Smooth muscle cell of bladder (primary cell): ENCODE data around the gene TPSG1. TPM values are rescaled to one million over a fixed set of nuclear protein-coding genes. Genes with fewer than 3 reads are reported as not detected.

Experiments used
- total RNA-seq: library from RNA; depleted of rRNA; stranded (reverse); fragments of >200 nt; gene quantifications from 2 replicates; pipeline ENCODE4 v1.2.3, GENCODE V29; 2014

TPSG1 gene
- total RNA-seq = not detected in 2 replicates

DNA sequence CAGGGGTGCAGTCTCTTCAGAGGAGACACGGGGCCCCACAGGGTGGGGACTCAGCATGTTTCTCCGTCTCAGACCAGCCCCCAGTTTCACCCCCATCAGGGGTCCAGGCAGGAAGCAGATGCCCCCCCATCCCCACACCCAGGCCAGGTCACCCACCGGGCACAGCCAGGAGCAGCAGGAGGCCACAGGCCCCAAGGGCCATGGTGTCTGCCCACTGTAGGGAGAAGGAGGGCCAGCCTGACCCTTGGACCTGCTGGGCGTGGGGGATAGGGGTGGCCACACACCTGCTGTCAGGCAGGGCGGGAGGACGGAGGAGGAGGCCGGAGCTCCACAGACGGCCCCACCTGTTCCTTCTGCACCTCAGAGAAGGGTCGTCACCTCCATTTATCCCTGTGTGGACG lies at the start of gene TPSG1:
Gene TPSG1, minus strand, starts transcription at position 218 of the 401 bp plus-strand sequence. Its CDS starts 16 bp downstream, at position 202.

DNA sequence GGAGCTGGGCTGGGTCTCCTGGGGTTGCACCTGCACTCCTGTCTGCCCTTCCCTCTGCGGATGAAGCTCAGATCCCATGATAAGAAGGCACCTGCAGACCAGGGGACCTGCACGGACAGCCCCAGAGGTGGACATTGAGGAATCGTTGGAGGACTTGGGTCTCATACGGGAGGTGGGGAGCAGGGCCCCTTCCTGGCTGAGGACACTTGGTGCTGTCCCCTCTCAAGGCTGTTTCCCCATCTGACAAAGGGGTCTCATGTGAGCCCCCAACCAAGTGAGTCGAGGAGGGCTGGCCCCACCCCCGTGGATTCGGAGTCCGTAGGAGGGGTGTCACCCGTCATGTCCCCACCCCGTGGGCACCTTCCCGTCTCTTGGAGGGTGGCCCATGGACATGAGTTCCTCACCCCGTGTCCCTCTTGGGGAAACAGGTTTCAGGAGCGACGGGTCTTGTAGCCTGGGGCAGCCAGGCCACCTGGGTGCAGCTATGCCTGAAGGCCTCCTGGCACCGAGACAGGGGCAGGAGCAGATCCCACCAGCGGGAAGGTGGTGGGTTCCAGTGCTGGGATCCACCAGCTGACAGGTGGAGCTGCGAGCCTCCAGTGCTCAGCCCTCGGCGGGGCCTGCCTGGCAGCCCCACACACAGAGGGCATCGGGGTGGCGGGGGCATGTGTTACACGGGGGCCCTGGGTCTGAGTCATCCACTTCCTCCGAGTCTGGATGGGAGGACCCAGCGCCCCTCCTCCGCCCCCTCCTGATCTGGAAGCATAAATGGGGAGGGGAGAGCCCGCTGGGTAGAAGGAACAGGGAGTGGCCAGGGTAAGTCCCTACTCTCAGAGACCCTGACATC lies 30.4 kb upstream of the TPSG1 start, which contains the start of gene TPSD1:
Gene TPSD1, plus strand, starts transcription at position 794 of the 847 bp plus-strand sequence. CDS start 212 bp downstream, outside the sequence.

GRCh38 chr16:1240436-1240835 lies 15.4 kb upstream of the TPSG1 start, which contains the start of gene TPSAB1:
Gene TPSAB1 (plus strand): TSS chr16:1240705. CDS start chr16:1240939, 234 bp downstream.

DNA sequence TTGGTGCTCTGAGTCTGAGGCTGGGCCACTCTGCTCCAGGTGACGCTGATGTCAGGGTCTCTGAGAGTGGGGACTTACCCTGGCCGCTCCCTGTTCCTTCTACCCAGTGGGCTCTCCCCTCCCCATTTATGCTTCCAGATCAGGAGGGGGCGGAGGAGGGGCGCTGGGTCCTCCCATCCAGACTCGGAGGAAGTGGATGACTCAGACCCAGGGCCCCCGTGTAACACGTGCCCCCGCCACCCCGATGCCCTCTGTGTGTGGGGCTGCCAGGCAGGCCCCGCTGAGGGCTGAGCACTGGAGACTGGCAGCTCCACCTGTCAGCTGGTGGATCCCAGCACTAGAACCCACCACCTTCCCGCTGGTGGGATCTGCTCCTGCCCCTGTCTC lies 5.0 kb upstream of the TPSG1 start, which contains the start of gene TPSB2:
Gene TPSB2, minus strand, starts transcription at position 101 of the 387 bp plus-strand sequence. CDS start 233 bp downstream, outside the sequence.

Other genes starting within 250 kb of the TPSG1 start
- under 0.01 TPM in 2 replicates for gene SOX8, start 243.5 kb downstream of the TPSG1 start, total RNA-seq
- gene SSTR5, start 152.5 kb downstream of the TPSG1 start, total RNA-seq = not detected in 2 replicates
- gene C1QTNF8, start 129.0 kb downstream of the TPSG1 start, total RNA-seq = not detected in 2 replicates
- 1.3 and 1.4 TPM in 2 replicates for gene CACNA1H, start 72.2 kb downstream of the TPSG1 start, total RNA-seq
- not detected in 2 replicates for gene TPSB2, start 4.9 kb upstream of the TPSG1 start, total RNA-seq
- not detected in 2 replicates for gene TPSAB1, start 15.4 kb upstream of the TPSG1 start, total RNA-seq
- not detected in 2 replicates for gene TPSD1, start 30.8 kb upstream of the TPSG1 start, total RNA-seq
- 30.3 and 45.2 TPM in 2 replicates for gene UBE2I, start 84.4 kb upstream of the TPSG1 start, total RNA-seq
- 0.28 TPM in 2 replicates for gene BAIAP3, start 108.4 kb upstream of the TPSG1 start, total RNA-seq
- gene TSR3, start 126.6 kb upstream of the TPSG1 start, total RNA-seq = 50.3 and 63.9 TPM in 2 replicates
- gene GNPTG, start 126.7 kb upstream of the TPSG1 start, total RNA-seq = 40.2 and 60.1 TPM in 2 replicates
- 5.3 and 6.7 TPM in 2 replicates for gene UNKL, start 189.4 kb upstream of the TPSG1 start, total RNA-seq
- 14.4 and 15.9 TPM in 2 replicates for gene UQCC4, start 195.5 kb upstream of the TPSG1 start, total RNA-seq
- gene PERCC1, start 205.8 kb upstream of the TPSG1 start, total RNA-seq = not detected in 2 replicates
- 0.14 and 0.28 TPM in 2 replicates for gene CCDC154, start 219.3 kb upstream of the TPSG1 start, total RNA-seq
- gene CLCN7, start 249.8 kb upstream of the TPSG1 start, total RNA-seq = 50.6 and 91.4 TPM in 2 replicates